SIG-M5 (cell line): ENCODE measurements around the gene MAB21L4.

Experiments
- DNase-seq: peaks from one replicate; lab custom pipeline; 2025; lab: John Stamatoyannopoulos, UW

The MAB21L4 gene

DNA sequence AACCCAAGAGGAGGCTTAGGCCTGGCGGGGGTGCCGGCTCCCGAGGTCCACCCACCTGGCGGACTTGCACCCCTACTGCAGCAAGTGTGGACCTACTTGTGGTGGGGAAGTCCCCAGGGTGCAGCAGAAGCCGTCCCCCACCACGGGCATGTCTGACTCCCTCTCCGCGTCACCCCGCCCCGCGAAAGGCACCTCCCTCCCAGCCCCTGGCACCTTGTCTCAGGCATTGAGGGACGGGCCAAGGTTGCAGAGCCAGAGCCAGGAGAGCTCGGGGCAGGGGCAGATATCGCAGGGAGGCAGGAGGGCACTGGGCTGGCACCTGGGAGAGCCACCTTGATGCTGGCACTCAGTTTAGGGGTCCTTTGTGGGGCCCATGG, 29.2 kb upstream of the MAB21L4 start:
- DNase-seq = no peak

DNA sequence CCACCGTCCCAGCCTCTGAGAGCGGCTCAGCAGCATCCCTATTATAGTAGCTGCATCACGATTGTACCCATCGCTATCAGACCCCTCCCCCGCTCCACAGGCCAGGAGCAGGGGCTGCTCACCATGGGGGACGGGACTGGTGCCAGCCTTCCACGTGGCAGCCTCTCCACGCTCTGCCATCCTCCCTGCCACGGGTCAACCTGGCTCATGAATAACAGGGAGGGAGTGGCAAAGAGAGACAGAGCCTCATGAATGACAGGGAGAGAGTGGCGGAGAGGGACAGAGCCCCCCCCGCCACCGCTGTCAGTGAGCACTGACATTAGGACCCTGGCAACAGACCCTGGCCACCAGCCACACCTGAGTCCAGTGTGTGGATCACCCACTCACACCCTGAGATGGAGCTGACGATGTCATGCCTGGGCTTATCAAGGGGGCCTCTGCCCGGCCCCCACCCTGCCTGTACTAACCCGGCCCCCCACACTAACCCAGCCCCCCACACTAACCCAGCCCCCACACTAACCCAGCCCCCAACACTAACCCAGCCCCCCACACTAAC, 27.1 kb upstream of the MAB21L4 start:
- DNase-seq = no peak

DNA sequence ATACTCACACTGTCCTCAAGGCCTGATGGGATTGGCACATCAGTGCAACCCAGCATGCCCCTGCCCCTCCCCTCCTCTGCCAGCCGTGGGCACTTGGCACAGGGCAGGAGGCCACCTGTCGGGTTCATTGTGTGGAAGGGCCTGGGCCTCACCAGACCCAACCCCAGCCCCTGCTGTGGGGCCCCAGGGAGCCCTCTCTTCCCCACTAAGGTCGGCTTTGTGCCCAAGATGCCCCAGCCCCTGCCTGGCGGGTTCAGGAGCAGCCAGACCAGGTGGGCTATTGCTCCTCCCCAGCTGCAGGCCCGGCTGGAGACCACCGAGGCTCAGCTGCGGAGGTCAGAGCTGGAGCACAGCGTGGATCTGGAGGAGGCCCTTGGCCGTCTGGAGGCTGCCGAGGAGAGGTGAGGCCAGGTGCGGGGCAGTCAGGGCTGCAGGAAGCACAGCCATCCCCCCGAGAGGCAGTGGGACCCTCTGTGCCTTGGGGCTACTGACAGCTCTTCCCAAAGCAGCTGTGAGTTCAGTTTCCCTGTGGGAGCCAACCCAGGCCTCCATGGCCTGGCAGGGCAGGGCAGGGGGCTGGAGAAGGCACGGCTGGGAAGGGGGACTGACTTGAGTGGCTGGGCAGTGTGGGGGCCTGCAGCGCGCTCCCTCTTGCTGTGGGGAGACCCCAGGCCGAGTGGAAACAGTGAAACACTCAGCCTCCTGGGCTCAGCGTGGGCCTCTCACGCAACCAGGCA, 26.5 kb upstream of the MAB21L4 start:
- no peak for DNase-seq

DNA sequence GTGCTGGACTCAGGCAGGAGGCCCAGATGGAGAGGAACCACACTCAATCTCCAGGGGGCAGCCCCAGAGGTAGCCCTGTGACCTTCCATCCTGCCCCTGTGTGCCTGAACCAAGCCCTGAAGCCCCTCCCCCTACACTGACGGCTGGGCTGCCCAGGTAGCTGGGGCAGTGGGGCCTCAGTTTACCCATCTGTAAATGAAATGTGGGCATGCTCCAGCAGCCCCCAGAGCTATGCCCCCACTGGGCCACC, 26.0 kb upstream of the MAB21L4 start:
- no peak for DNase-seq

DNA sequence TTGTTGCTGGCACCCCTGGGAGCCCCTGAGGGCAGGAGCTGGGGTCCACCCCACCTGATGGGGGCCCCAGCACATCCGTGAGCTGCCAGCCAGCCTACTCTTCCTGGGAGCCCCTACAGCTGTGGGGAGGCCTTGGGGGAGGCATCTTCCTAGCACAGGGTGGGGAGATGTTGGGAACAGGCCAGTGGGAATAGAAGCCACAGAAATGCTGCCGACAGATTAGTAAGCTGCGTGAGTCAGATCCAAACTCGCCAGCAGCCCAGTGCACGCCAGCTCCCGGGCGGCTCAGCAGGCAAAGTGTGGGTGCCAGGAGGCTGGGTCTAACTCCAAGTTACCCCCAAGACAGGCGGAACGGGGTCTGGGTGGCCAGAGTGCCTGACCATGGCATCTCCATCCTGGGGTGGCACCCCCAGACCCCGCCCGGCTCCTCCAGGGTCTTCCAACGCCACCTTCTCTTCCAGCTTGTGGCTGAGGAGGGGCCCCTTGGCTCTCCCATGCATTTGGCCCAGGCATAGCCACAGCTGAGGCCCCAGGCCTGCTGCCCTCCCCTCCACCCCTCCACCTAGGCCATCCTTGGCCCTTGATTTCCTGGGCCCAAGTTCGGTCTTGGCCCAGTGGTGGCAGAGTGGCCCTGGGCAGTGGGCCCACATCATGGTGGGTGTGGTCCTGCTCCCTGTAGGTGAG, 25.5 kb upstream of the MAB21L4 start:
- DNase-seq = no peak

DNA sequence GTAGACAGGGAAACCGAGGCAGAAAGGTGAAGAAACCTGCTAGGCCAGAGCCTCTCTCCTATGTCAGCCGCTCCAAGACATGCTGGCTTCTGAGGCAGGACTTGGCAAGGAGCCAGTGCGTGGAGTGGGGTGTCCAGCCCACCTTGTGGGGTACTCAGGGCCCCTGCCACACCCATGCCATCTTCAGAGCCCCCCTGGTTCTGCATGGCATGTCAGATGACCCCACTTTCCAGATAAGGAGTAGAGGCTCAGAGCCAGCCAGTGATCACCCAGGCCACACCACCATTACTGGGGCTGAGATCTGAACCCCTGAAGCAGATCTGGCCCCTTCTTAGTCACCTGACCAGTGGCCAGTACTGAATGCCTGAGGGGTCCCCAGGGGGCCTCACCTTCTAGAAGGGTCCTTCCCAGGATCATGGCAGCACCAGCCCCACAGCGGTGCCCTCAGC, 24.9 kb upstream of the MAB21L4 start:
- DNase-seq = no peak

DNA sequence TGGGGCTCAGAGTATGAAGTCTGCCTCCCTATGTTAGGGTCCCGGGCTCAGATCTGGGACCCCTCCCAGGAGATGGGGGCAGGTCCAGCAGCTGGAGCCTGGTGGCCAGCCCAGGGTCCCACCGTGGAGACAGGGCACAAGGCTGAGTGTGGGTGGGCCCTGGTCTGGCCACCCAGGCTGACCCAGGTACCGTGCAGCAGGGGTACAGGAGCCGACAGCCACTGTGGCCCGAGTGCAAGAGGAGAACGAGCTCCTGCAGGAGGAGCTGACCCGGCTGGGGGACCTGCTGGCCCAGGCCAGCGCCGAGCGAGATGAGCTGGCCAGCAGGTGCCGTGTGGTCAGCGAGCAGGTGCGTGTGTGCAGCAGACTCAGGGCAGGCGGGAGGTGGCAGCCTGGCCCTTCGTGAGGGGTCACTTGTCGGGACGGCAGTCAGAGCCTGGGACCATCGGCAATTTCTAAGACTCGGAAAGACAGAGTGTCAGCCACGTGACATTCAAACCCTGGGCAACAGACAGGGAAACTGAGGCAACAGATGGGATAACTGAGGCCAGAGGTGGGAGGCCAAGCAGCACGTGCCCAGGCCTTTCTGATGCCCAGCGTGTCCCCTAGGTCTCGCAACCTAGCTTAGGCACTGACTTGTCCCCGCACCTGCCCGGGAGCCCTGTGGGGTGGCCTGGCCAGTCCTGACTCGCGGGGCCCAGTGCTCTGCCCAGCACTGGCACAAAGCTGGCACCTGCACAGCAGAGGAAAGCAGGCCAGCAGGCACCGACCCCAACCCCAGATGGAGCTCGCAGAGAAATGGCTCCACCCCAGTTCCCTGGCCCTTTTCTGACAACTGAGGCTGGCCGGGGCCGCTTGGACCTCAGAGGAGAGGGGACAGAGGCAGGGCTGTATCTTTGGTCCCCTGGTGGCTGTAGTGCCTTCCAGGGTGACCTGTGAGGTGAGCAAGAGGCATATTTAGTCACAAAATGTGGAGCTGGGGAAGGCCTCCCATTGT, 24.1 kb upstream of the MAB21L4 start:
- DNase-seq = no peak

DNA sequence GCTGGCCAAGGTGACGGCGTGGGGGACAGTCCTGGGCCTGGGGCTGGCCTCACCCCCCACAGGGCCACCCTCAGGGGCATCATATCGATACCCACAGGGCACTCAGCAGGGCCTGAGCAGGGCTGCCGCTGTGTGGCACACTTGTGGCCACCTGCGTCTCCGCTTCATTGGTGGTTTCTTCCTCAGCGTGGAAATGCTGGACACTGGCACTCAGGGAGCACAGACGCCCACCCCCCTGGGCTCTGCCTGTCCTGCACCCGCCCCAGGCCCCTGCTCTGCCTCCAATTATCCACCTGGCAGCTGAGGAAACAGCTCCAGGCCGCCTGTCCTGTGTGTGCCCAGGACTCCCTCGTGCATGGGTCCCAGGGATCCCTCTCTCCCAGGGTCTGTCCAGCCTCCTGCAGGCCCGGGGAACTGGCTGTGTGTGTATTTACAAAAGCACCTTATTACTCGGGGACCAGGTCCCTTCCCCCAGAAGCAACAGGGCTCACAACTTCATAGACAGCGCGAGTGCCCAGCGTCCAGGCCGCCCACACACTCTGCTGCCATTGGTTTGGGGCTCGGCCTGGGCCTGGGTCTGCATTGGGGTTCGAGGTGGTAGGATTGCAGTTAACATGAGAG, 23.3 kb upstream of the MAB21L4 start:
- DNase-seq = no peak

DNA sequence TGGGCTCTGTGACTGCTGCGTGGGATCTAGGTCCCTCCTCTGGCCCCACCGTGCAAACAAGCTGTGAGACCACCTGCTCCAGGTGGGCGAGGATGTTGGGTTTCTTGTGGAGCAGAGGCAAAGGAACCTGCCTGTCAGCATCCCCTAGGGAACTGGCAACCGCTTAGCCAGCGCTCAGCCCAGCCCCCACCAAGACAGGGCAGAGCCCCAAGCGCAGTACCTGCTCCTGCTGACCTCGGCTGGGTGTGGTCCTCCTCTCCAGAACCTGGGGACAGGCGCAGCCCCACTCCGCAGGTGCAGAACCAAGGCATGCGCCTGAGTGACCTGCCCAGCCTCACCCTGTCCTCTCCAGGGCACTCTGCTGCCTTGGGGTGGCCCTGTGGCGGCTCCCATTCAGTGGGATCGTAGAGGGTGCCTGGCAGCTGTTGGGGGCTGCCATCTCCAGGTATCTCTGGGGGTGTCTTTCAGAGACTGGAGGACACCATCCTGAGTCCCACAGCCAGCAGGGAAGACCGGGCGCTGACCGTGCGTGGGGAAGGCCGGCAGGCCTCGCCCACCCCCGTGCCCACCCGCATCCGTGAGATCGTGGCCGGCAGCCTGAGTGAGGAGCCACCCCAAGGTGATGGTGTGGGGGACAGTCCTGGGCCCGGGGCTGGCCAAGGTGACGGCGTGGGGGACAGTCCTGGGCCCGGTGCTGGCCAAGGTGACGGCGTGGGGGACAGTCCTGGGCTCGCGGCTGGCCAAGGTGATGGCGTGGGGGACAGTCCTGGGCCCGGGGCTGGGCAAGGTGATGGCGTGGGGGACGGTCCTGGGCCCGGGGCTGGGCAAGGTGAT, 22.5 kb upstream of the MAB21L4 start:
- no peak for DNase-seq

DNA sequence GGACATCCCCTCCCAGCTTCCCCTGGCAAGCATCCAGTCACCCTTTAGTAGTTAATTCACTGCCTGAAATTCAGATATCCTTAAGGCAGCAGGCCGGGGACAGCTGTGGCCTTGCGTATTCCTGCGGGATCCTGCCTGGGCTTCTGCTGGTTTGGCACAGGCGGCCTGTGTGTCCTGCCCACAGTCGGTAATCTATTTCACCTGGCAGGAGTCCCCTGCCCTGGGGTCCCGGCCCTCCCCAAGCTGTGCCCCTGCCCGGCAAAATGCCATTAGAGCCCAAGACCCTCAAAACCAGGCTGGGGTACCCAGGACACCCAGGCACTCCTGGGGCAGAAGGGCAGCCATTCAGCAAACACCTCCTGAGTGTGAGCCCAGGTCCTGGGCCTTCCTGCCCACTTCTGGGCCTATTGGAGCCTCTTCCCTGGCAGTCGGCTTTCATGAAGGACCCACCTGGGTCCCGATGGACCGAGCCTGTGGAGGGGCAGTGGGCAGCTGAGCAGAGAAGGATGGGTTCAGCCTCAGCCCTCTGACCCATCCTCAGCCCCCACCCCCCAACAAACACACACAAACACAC, 21.8 kb upstream of the MAB21L4 start:
- no peak for DNase-seq

DNA sequence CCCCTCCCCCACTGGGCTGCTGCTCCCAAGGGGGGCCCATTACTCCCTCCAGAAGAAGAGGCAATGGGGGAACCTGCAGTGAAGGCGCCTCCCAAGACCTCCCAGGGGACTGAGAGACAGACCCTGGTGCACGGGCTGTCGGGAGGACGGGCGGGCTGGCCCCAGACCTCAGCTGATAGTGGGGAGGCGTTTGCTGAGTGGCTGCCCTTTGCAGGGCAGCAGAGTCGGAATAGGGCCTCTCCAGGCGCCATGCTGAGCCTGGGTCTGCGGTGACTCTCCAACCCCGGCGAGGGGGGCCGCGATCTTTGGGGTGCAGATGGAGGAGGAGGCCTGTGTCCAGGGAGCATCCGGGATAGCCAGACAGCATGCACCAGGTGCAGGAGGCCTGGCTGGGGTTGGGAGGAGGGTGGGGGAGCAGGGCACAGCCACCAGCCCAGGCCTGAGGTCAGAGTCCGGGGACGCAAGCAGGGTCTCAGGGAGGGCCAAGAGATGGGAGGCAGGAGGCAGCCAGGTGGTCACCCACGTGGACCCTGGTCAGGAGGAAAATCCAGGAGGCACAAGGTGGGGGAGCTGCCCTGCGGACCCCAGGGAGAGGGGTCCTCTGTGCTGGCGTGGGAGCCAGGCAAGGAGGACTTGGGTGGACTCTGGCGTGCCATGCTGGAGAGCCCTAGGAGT, 21.2 kb upstream of the MAB21L4 start:
- no peak for DNase-seq

DNA sequence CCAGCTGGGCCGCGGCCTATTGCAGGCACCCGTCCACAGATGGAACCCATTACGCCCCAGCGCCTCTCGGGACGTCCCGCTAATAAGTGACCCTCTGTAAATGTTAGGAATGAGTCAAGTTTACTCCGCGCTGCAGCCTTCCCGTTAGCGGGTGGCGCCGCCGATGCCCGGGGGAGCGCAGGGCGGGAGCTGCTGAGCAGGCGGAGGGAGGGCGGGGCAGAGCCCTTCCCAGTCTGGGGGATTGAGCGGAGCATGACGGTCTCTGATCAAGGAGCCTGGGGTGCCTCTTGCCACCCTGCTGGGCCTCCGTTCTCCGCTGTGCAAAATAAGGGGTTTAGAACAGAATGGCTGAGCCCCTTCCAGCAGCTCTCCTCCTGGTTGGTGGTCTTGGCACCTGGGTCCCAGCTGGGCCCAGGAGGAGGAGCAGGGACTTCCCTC, 20.6 kb upstream of the MAB21L4 start:
- DNase-seq = no peak

DNA sequence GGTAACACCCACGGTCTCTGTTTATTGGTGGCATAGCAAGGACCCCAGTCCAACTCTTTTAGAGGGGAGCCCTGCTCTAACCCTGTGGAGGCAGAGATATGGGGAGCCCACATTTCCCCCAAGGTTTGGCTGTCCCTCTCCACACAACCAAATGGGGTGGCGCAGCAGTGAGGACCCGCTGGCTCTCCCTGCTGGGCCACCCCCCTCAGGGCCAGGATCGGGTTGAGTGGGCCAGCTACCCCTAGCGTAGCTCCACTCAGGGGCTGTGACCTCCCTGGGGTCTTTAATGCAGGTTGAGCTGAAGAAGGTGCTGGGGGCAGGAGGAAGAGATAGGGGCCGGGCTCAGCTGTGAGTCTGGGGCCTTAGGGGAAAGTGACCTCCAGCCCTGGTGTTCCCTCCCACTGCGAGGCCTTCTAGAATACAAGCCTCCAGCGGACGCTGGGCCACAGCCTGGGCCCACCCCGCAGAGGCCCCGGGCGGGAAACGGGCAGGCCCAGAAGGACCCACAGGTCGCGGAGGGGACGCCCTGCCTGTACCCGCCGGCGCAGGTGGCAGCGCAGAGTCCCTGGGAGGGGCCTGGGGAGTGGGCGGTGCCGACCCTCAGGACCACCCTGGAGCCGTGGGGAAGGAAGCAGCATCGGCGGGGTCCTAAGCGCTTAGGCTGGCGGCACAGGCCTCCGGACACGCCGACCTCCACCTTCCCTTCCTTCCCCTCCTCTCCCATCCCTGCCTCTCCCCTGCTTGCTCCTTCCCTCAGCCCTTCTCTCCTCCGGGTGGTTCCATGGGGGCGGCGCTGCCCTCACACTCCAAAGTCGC, 19.8 kb upstream of the MAB21L4 start:
- no peak for DNase-seq

DNA sequence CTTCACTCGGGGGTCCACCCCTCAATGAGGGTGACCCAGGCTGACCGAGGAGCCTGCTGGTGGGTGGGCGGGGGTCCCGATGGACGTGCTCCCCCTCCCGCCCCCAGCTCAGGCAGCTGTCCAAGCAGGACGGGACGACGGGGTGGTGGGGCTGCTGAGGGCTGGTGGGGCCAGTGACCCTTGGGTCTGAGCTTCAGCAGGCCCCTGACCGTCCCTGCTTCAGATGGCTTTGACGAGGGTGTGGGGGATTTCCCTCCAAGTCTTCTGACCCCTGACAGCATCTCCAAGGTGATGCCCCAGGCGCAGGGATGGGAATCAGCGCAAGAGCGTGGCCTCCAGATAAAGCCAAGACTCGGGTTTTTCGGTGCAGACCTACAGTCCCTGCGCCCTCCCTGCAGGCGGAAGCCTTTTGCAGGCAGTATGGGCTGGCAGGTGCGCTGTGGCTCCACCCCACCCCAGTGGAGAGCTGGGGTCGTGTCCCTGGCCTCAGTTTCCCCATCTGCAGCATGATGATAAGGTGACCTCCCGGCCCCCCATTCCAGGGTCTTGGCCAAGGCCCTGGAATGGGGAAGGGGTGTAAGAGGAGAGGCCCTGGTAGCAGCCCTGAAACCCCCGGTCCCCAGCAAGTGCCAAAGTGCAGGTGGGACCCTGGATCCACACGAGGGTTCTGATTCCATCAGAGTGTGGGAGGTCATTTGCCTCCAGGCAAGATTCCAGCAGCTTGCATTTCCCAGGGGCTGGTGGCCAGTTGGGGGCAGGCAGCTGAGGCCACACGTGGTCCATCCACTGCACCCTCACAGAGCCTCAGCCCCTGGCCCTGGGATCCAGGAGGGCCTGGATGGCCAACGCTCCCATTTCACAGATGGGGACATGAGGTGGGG, 18.9 kb upstream of the MAB21L4 start:
- no peak for DNase-seq

DNA sequence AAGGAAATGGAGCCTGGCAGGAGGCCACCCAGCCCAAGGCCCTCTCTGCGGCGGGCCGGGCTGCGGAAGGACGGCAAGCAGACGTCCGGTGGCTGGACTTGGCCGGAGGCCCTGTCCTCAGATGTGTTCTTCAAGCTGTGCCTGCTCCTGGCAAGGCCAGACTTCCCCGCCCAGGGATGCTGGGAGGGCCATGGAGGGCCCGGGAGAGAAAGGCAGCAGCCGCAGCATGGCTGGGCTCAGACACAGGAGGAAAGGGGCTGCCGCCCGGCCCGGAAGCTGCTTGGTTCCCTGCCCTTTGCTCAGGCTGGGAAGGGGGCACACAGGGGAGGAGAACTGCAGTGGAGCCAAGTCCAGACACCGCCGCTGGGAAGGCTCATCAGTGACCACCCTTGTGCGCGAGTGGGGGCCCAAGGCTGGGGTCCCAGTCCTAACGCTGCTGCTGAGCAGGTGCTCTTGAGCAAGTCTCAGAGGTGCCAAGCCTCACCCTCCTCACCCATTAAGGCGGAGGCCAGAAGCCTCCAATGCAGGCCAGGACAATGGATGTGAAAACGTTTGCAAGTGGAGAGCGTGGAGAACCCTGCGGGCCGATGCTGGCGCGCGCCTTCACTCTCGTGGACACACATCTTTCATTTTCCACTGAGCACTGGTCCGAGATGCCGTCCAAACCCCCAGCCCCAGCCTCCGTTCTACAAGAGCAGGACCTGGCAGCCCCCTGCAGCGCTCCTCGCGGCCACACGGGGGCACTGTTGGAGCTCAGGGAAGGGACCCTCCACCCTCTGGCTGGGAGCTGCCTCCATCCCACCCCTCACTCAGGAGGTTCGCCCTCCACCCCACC, 18.1 kb upstream of the MAB21L4 start:
- no peak for DNase-seq

DNA sequence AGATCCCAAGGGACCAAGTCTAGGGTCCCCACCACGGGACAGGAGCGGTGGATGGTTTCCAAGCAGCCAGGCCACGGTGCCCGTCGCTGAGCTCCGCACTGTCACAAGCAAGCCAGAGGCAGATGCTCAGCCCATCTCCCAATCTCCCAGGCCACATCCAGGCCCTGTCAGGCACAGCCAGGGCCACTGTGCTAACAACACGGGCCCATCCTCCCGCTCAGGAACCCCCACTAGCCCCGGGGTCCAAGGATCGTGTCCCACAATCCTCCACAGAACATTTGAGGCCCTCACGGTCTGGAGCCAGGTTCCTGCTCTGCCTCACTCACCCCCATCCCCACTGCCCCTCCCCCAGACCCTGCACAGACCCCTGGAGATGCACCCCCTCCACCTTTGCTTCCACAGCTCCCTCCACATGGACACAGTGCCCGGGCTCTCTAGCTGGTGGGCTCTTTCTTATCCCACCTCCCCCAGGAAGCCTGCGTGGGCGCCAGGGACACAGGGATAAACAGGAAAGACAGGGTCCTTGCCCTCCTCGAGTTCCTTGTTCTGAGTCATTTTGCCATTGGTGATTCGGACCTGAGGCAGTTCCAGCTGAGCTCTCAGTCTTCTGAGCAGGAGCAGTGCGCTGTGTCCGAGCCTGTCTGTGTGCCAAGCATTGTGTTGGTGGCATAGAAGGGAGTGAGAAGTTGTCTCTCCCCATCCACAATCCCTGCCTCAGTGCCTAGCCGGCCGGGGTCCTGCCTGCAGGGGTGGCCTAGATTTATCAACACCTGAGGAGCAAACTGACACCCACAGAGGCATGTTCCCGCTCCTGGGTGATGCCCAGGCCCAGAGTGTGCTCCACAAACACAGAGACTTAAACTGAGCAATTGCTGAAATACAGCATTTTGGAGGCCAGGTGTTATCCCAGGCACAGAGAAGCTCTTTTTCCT, 17.2 kb upstream of the MAB21L4 start:
- DNase-seq = no peak
